ENCODE data around the gene CFAP57.

The CFAP57 gene

GRCh38 chr1:43299101-43299500 is 127.0 kb downstream of the CFAP57 start:
- DNase-seq (ENCODE audit: low read depth), result no peak

- DNase-seq (ENCODE audit: low read depth), result peak; percentile 26
These were observed 128.4 kb downstream of the CFAP57 start, which contains the start of gene TIE1 for GRCh38 chr1:43300378-43301094. TIE1 (plus strand) TSS chr1:43300982; CDS start chr1:43301072, 90 bp downstream.

- no peak for DNase-seq (ENCODE audit: low read depth)
These were observed 130.1 kb downstream of the CFAP57 start for GRCh38 chr1:43302201-43302600.

GRCh38 chr1:43302721-43303470 is 130.8 kb downstream of the CFAP57 start:
- DNase-seq (ENCODE audit: low read depth), result no peak

- DNase-seq (ENCODE audit: low read depth), result no peak
These were observed 131.6 kb downstream of the CFAP57 start for GRCh38 chr1:43303471-43304313.
